ENCODE results near the gene INSC.

INSC gene

GRCh38 chr11:15170698-15171097 is 56.0 kb downstream of the INSC start:
- Histone ChIP-seq H3K9me3 (ENCODE audit: control insufficient read depth, insufficient read depth, low read depth, low read length) (no peaks in the 10 kb centered on the region), H3K27ac (ENCODE audit: low read depth, low read length) (no peak overlapping the region), H3K36me3 (ENCODE audit: control insufficient read depth, insufficient read depth, low read length) (no peaks in the 10 kb centered on the region), H3K27me3 (ENCODE audit: control insufficient read depth, insufficient read depth, low read length) (peaks cover 4% of the 10 kb centered on the region; the same call in 1 of the 2 replicates), H3K4me3 (ENCODE audit: low read depth, low read length) (no peak overlapping the region), H3K4me1 (ENCODE audit: control insufficient read depth, insufficient read depth, low read length) (no peaks in the 10 kb centered on the region), H3K9ac (ENCODE audit: low read length) (no peak overlapping the region)

GRCh38 chr11:15171956-15172355 is 57.2 kb downstream of the INSC start:
- H3K27ac ChIP-seq (ENCODE audit: low read depth, low read length): no peak overlapping the region
- no peaks in the 10 kb centered on the region for H3K9me3 ChIP-seq (ENCODE audit: control insufficient read depth, insufficient read depth, low read depth, low read length)
- H3K27me3 ChIP-seq (ENCODE audit: control insufficient read depth, insufficient read depth, low read length): peaks cover 4% of the 10 kb centered on the region; the same call in 1 of the 2 replicates

GRCh38 chr11:15175831-15176230 is 61.1 kb downstream of the INSC start:
- H3K9ac ChIP-seq (ENCODE audit: low read length): no peak overlapping the region
- H3K27me3 ChIP-seq (ENCODE audit: control insufficient read depth, insufficient read depth, low read length): peaks cover 4% of the 10 kb centered on the region; the same call in 1 of the 2 replicates
- no peak overlapping the region for H3K4me3 ChIP-seq (ENCODE audit: low read depth, low read length)

More at GRCh38 chr11:15171956-15172355, 57.2 kb downstream of the INSC start:
- Histone ChIP-seq H3K36me3 (ENCODE audit: control insufficient read depth, insufficient read depth, low read length) (no peaks in the 10 kb centered on the region), H3K9ac (ENCODE audit: low read length) (no peak overlapping the region), H3K4me1 (ENCODE audit: control insufficient read depth, insufficient read depth, low read length) (no peaks in the 10 kb centered on the region), H3K4me3 (ENCODE audit: low read depth, low read length) (no peak overlapping the region)

GRCh38 chr11:15176646-15177163 is 62.0 kb downstream of the INSC start:
- Histone ChIP-seq H3K36me3 (ENCODE audit: control insufficient read depth, insufficient read depth, low read length) (no peaks in the 10 kb centered on the region), H3K27me3 (ENCODE audit: control insufficient read depth, insufficient read depth, low read length) (peaks cover 4% of the 10 kb centered on the region; the same call in 1 of the 2 replicates), H3K27ac (ENCODE audit: low read depth, low read length) (no peak overlapping the region), H3K9me3 (ENCODE audit: control insufficient read depth, insufficient read depth, low read depth, low read length) (no peaks in the 10 kb centered on the region), H3K4me3 (ENCODE audit: low read depth, low read length) (no peak overlapping the region), H3K9ac (ENCODE audit: low read length) (no peak overlapping the region), H3K4me1 (ENCODE audit: control insufficient read depth, insufficient read depth, low read length) (no peaks in the 10 kb centered on the region)

More at GRCh38 chr11:15175831-15176230, 61.1 kb downstream of the INSC start:
- Histone ChIP-seq H3K36me3 (ENCODE audit: control insufficient read depth, insufficient read depth, low read length) (no peaks in the 10 kb centered on the region), H3K4me1 (ENCODE audit: control insufficient read depth, insufficient read depth, low read length) (no peaks in the 10 kb centered on the region), H3K9me3 (ENCODE audit: control insufficient read depth, insufficient read depth, low read depth, low read length) (no peaks in the 10 kb centered on the region), H3K27ac (ENCODE audit: low read depth, low read length) (no peak overlapping the region)

- Histone ChIP-seq H3K36me3 (ENCODE audit: control insufficient read depth, insufficient read depth, low read length) (no peaks in the 10 kb centered on the region), H3K4me3 (ENCODE audit: low read depth, low read length) (no peak overlapping the region), H3K27me3 (ENCODE audit: control insufficient read depth, insufficient read depth, low read length) (peaks cover 4% of the 10 kb centered on the region; the same call in 1 of the 2 replicates), H3K27ac (ENCODE audit: low read depth, low read length) (no peak overlapping the region), H3K9me3 (ENCODE audit: control insufficient read depth, insufficient read depth, low read depth, low read length) (no peaks in the 10 kb centered on the region), H3K9ac (ENCODE audit: low read length) (no peak overlapping the region), H3K4me1 (ENCODE audit: control insufficient read depth, insufficient read depth, low read length) (no peaks in the 10 kb centered on the region)
These were observed 62.8 kb downstream of the INSC start for GRCh38 chr11:15177491-15177890.

- no peaks in the 10 kb centered on the region for H3K9me3 ChIP-seq (ENCODE audit: control insufficient read depth, insufficient read depth, low read depth, low read length)
- H3K4me3 ChIP-seq (ENCODE audit: low read depth, low read length): no peak overlapping the region
- H3K9ac ChIP-seq (ENCODE audit: low read length): no peak overlapping the region
- H3K4me1 ChIP-seq (ENCODE audit: control insufficient read depth, insufficient read depth, low read length): no peaks in the 10 kb centered on the region
- H3K27me3 ChIP-seq (ENCODE audit: control insufficient read depth, insufficient read depth, low read length): peaks cover 4% of the 10 kb centered on the region; the same call in 1 of the 2 replicates
- no peaks in the 10 kb centered on the region for H3K36me3 ChIP-seq (ENCODE audit: control insufficient read depth, insufficient read depth, low read length)
- H3K27ac ChIP-seq (ENCODE audit: low read depth, low read length): no peak overlapping the region
These were observed 63.5 kb downstream of the INSC start for GRCh38 chr11:15178214-15178613.

- Histone ChIP-seq H3K27me3 (ENCODE audit: control insufficient read depth, insufficient read depth, low read length) (no peaks in the 10 kb centered on the region; the same call in 1 of the 2 replicates), H3K27ac (ENCODE audit: low read depth, low read length) (no peak overlapping the region), H3K4me1 (ENCODE audit: control insufficient read depth, insufficient read depth, low read length) (no peaks in the 10 kb centered on the region), H3K36me3 (ENCODE audit: control insufficient read depth, insufficient read depth, low read length) (no peaks in the 10 kb centered on the region), H3K4me3 (ENCODE audit: low read depth, low read length) (no peak overlapping the region), H3K9ac (ENCODE audit: low read length) (no peak overlapping the region), H3K9me3 (ENCODE audit: control insufficient read depth, insufficient read depth, low read depth, low read length) (no peaks in the 10 kb centered on the region)
These were observed 64.4 kb downstream of the INSC start for GRCh38 chr11:15179167-15179566.

GRCh38 chr11:15180212-15180792 is 65.6 kb downstream of the INSC start:
- no peak overlapping the region for H3K9ac ChIP-seq (ENCODE audit: low read length)
- no peaks in the 10 kb centered on the region for H3K36me3 ChIP-seq (ENCODE audit: control insufficient read depth, insufficient read depth, low read length)
- no peaks in the 10 kb centered on the region for H3K9me3 ChIP-seq (ENCODE audit: control insufficient read depth, insufficient read depth, low read depth, low read length)
- no peaks in the 10 kb centered on the region for H3K4me1 ChIP-seq (ENCODE audit: control insufficient read depth, insufficient read depth, low read length)
- no peak overlapping the region for H3K27ac ChIP-seq (ENCODE audit: low read depth, low read length)
- no peak overlapping the region for H3K4me3 ChIP-seq (ENCODE audit: low read depth, low read length)
- H3K27me3 ChIP-seq (ENCODE audit: control insufficient read depth, insufficient read depth, low read length): no peaks in the 10 kb centered on the region; the same call in 1 of the 2 replicates

- Histone ChIP-seq H3K27me3 (ENCODE audit: control insufficient read depth, insufficient read depth, low read length) (no peaks in the 10 kb centered on the region; the same call in 1 of the 2 replicates), H3K36me3 (ENCODE audit: control insufficient read depth, insufficient read depth, low read length) (no peaks in the 10 kb centered on the region), H3K4me1 (ENCODE audit: control insufficient read depth, insufficient read depth, low read length) (peaks cover 3% of the 10 kb centered on the region; the same call in 1 of the 2 replicates), H3K27ac (ENCODE audit: low read depth, low read length) (no peak overlapping the region), H3K9me3 (ENCODE audit: control insufficient read depth, insufficient read depth, low read depth, low read length) (no peaks in the 10 kb centered on the region), H3K4me3 (ENCODE audit: low read depth, low read length) (no peak overlapping the region), H3K9ac (ENCODE audit: low read length) (no peak overlapping the region)
These were observed 67.6 kb downstream of the INSC start for GRCh38 chr11:15182372-15182771.

GRCh38 chr11:15185021-15185420 is 70.3 kb downstream of the INSC start:
- Histone ChIP-seq H3K9ac (ENCODE audit: low read length) (no peak overlapping the region), H3K36me3 (ENCODE audit: control insufficient read depth, insufficient read depth, low read length) (no peaks in the 10 kb centered on the region), H3K4me3 (ENCODE audit: low read depth, low read length) (no peak overlapping the region), H3K27me3 (ENCODE audit: control insufficient read depth, insufficient read depth, low read length) (no peaks in the 10 kb centered on the region), H3K4me1 (ENCODE audit: control insufficient read depth, insufficient read depth, low read length) (peaks cover 3% of the 10 kb centered on the region; the same call in 1 of the 2 replicates), H3K9me3 (ENCODE audit: control insufficient read depth, insufficient read depth, low read depth, low read length) (no peaks in the 10 kb centered on the region), H3K27ac (ENCODE audit: low read depth, low read length) (no peak overlapping the region)

GRCh38 chr11:15186146-15186545 is 71.4 kb downstream of the INSC start:
- no peak overlapping the region for H3K4me3 ChIP-seq (ENCODE audit: low read depth, low read length)
- no peak overlapping the region for H3K9ac ChIP-seq (ENCODE audit: low read length)
- no peaks in the 10 kb centered on the region for H3K36me3 ChIP-seq (ENCODE audit: control insufficient read depth, insufficient read depth, low read length)
- H3K4me1 ChIP-seq (ENCODE audit: control insufficient read depth, insufficient read depth, low read length): peaks cover 3% of the 10 kb centered on the region; the same call in 1 of the 2 replicates
- no peaks in the 10 kb centered on the region for H3K9me3 ChIP-seq (ENCODE audit: control insufficient read depth, insufficient read depth, low read depth, low read length)
- H3K27me3 ChIP-seq (ENCODE audit: control insufficient read depth, insufficient read depth, low read length): no peaks in the 10 kb centered on the region
- H3K27ac ChIP-seq (ENCODE audit: low read depth, low read length): no peak overlapping the region
